ENCODE results near the gene USP9X. TPM values are rescaled to one million over a fixed set of nuclear protein-coding genes. Genes with fewer than 3 reads are reported as not detected.

USP9X gene
- total RNA-seq, 1 experiment from 2014 or later, result 163 TPM

- TF ChIP-seq FOXK1 (CRISPR knock-in tag; IDR thresholded peaks at IDR 0.05), result no peak
- no peak for TF ChIP-seq RELA (CRISPR knock-in tag; IDR thresholded peaks at IDR 0.05; ENCODE audit: borderline replicate concordance)
Measured at GRCh38 chrX:41200785-41201184, 115.5 kb downstream of the USP9X start (continued).

- no peak overlapping the region for H3K4me3 Mint-ChIP-seq
- no peak for DNase-seq (ENCODE audit: low spot score)
- no peak overlapping the region for H3K27ac Mint-ChIP-seq
- ChIA-PET CTCF (no interaction called here), POLR2A (no interaction called here)
- no peak for TF ChIP-seq ZNF138 (CRISPR knock-in tag; conservative IDR thresholded peaks at IDR 0.05)
- no peak for TF ChIP-seq CREB1 (CRISPR knock-in tag; IDR thresholded peaks at IDR 0.05)
- TF ChIP-seq MLX (CRISPR knock-in tag; IDR thresholded peaks at IDR 0.05), result no peak
- no peak for TF ChIP-seq ZNF671 (CRISPR knock-in tag; IDR thresholded peaks at IDR 0.05)
- no peak for TF ChIP-seq ZNF281 (CRISPR knock-in tag; IDR thresholded peaks at IDR 0.05)
- no peak for TF ChIP-seq RELA (CRISPR knock-in tag; IDR thresholded peaks at IDR 0.05; ENCODE audit: borderline replicate concordance)
- no peak for TF ChIP-seq TCF7 (CRISPR knock-in tag; IDR thresholded peaks at IDR 0.05; ENCODE audit: low read depth)
- TF ChIP-seq GABPB1 (CRISPR knock-in tag; IDR thresholded peaks at IDR 0.05), result no peak
- no peak for TF ChIP-seq GRHL2 (CRISPR knock-in tag; IDR thresholded peaks at IDR 0.05; ENCODE audit: insufficient replicate concordance, severe bottlenecking)
- TF ChIP-seq JAZF1 (CRISPR knock-in tag; IDR thresholded peaks at IDR 0.05), result no peak
- TF ChIP-seq FOXJ3 (CRISPR knock-in tag; IDR thresholded peaks at IDR 0.05; ENCODE audit: borderline replicate concordance), result no peak
- no peak for TF ChIP-seq FOXK1 (CRISPR knock-in tag; IDR thresholded peaks at IDR 0.05)
- no peak for TF ChIP-seq ZSCAN18 (CRISPR knock-in tag; IDR thresholded peaks at IDR 0.05)
- TF ChIP-seq E2F5 (CRISPR knock-in tag; IDR thresholded peaks at IDR 0.05), result no peak
- TF ChIP-seq NFE2L1 (CRISPR knock-in tag; IDR thresholded peaks at IDR 0.05), result no peak
- TF ChIP-seq ZNF396 (CRISPR knock-in tag; IDR thresholded peaks at IDR 0.05; ENCODE audit: borderline replicate concordance), result no peak
- ATAC-seq, result no peak
- H3K9me3 Mint-ChIP-seq, result no peaks in the 10 kb centered on the region
- no peaks in the 10 kb centered on the region for H3K4me1 Mint-ChIP-seq
- peaks cover 48% of the 10 kb centered on the region for H3K36me3 Mint-ChIP-seq
- no peaks in the 10 kb centered on the region for H3K27me3 Mint-ChIP-seq (ENCODE audit: low read depth)
Measured at GRCh38 chrX:41209853-41210252, 124.6 kb downstream of the USP9X start.

- POLR2A ChIA-PET, result interaction anchor here (0.6 kb wide), 1 partner anchor 18 kb away, joined by 4 read pairs; no protein-coding TSS in a partner anchor
- Mint-ChIP-seq H3K36me3 (peaks cover 70% of the 10 kb centered on the region), H3K27me3 (ENCODE audit: low read depth) (no peaks in the 10 kb centered on the region), H3K4me1 (no peaks in the 10 kb centered on the region), H3K4me3 (no peak overlapping the region), H3K27ac (no peak overlapping the region), H3K9me3 (no peaks in the 10 kb centered on the region)
- DNase-seq (ENCODE audit: low spot score) (no peak), ATAC-seq (no peak)
- CTCF ChIA-PET, result no interaction called here
- no peak for TF ChIP-seq NFATC4 (CRISPR knock-in tag; IDR thresholded peaks at IDR 0.05)
- no peak for TF ChIP-seq ZSCAN18 (CRISPR knock-in tag; IDR thresholded peaks at IDR 0.05)
- no peak for TF ChIP-seq ZNF671 (CRISPR knock-in tag; IDR thresholded peaks at IDR 0.05)
- no peak for TF ChIP-seq SMAD4 (CRISPR knock-in tag; IDR thresholded peaks at IDR 0.05)
- TF ChIP-seq FOXP4 (CRISPR knock-in tag; IDR thresholded peaks at IDR 0.05), result no peak
- TF ChIP-seq ESRRA (CRISPR knock-in tag; IDR thresholded peaks at IDR 0.05; ENCODE audit: borderline replicate concordance), result no peak
- no peak for TF ChIP-seq ZNF317 (CRISPR knock-in tag; IDR thresholded peaks at IDR 0.05; ENCODE audit: borderline replicate concordance, low read depth)
- no peak for TF ChIP-seq NR3C1 (CRISPR knock-in tag; conservative IDR thresholded peaks at IDR 0.05; ENCODE audit: low read depth)
- TF ChIP-seq ATF6 (CRISPR knock-in tag; IDR thresholded peaks at IDR 0.05), result no peak
- no peak for TF ChIP-seq SP1 (CRISPR knock-in tag; conservative IDR thresholded peaks at IDR 0.05)
Measured at GRCh38 chrX:41224605-41225004, 139.4 kb downstream of the USP9X start.
